Kidney epithelial cell (primary cell): ENCODE measurements around the gene CLOCK. TPM values are rescaled to one million over a fixed set of nuclear protein-coding genes. Genes with fewer than 3 reads are reported as not detected.
"Not testable (repeated sequence)": the region's sequence is repeated elsewhere in the genome, so short reads cannot be mapped to it uniquely, and the experiment has no call there.

Experiments used
- DNase-seq: peaks from one replicate; pipeline ENCODE4 v3.0.0-alpha.2; 2010; ENCODE audit warnings: low read depth
- H3K27me3 ChIP-seq: 2 replicates; pipeline ENCODE4 v1.6.0; 2011; ENCODE audit warnings: low read length; ENCODE audit not compliant: control insufficient read depth, insufficient read depth
- H3K36me3 ChIP-seq: 2 replicates; pipeline ENCODE4 v1.5.1; 2011; ENCODE audit warnings: low read length; ENCODE audit not compliant: control insufficient read depth, insufficient read depth
- H3K4me3 ChIP-seq: 2 replicates; pipeline ENCODE4 v1.5.1; 2011; ENCODE audit warnings: low read depth, mild to moderate bottlenecking, control low read depth, low read length
- total RNA-seq: library from RNA; depleted of rRNA; stranded (reverse); fragments of >200 nt; gene quantifications from 2 replicates; pipeline ENCODE4 v1.2.3, GENCODE V29; 2015
- TF ChIP-seq, protein P1 (sequence below): IDR thresholded peaks from 2 replicates; pipeline ENCODE4 v1.5.1; 2011; ENCODE audit warnings: mild to moderate bottlenecking, moderate library complexity, low read length, control low read depth, inconsistent platforms; ENCODE audit not compliant: insufficient read depth, poor library complexity, severe bottlenecking

Gene CLOCK, protein sequence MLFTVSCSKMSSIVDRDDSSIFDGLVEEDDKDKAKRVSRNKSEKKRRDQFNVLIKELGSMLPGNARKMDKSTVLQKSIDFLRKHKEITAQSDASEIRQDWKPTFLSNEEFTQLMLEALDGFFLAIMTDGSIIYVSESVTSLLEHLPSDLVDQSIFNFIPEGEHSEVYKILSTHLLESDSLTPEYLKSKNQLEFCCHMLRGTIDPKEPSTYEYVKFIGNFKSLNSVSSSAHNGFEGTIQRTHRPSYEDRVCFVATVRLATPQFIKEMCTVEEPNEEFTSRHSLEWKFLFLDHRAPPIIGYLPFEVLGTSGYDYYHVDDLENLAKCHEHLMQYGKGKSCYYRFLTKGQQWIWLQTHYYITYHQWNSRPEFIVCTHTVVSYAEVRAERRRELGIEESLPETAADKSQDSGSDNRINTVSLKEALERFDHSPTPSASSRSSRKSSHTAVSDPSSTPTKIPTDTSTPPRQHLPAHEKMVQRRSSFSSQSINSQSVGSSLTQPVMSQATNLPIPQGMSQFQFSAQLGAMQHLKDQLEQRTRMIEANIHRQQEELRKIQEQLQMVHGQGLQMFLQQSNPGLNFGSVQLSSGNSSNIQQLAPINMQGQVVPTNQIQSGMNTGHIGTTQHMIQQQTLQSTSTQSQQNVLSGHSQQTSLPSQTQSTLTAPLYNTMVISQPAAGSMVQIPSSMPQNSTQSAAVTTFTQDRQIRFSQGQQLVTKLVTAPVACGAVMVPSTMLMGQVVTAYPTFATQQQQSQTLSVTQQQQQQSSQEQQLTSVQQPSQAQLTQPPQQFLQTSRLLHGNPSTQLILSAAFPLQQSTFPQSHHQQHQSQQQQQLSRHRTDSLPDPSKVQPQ
- total RNA-seq: 13.0 and 14.4 TPM in 2 replicates

DNA sequence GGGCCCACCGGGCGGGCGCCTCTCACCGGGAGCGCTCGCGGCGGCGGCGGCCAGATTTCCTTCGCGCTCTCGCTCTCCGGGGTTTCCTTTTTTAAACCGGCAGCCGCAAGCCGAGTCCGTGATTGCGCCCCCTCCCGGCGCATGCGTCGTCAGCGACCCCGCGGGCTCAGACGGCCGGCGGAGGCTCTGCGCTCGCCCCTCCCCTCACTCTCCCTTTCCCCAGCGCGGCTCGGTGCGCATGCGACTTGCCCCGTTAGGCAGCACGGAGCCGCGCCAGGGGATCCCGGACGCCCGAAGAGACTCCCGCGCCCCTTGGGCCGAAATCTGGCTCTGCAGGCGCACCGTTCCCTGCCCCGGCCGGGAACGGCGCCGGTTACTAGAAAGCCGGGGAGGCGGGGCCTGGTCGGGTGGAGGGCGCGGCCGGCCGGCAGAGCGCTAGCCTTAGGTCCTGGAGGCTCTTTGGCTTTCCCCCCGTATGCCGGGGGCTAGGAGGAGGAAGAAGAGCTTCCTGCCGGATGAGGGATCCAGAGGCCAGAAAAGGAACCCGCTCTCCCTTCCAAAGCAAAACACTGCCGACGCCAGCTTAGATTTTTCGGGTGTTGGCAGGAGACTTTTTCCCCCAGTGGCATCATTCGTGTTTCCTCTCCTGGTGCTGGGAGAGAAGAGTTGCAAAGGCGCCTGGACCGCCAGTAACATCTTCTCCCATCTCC, at the start of gene CLOCK:
CLOCK (minus strand) TSS at position 154 of the 710 bp plus-strand sequence. CDS start 64,124 bp downstream, outside the sequence.
- DNase-seq: no peak
- no peaks in the 10 kb centered on the region for H3K36me3 ChIP-seq
- TF ChIP-seq, protein P1, sequence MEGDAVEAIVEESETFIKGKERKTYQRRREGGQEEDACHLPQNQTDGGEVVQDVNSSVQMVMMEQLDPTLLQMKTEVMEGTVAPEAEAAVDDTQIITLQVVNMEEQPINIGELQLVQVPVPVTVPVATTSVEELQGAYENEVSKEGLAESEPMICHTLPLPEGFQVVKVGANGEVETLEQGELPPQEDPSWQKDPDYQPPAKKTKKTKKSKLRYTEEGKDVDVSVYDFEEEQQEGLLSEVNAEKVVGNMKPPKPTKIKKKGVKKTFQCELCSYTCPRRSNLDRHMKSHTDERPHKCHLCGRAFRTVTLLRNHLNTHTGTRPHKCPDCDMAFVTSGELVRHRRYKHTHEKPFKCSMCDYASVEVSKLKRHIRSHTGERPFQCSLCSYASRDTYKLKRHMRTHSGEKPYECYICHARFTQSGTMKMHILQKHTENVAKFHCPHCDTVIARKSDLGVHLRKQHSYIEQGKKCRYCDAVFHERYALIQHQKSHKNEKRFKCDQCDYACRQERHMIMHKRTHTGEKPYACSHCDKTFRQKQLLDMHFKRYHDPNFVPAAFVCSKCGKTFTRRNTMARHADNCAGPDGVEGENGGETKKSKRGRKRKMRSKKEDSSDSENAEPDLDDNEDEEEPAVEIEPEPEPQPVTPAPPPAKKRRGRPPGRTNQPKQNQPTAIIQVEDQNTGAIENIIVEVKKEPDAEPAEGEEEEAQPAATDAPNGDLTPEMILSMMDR: peak; percentile 36
- no peaks in the 10 kb centered on the region for H3K27me3 ChIP-seq
- peak within 1 kb of the TSS; percentile 94 for H3K4me3 ChIP-seq

DNA sequence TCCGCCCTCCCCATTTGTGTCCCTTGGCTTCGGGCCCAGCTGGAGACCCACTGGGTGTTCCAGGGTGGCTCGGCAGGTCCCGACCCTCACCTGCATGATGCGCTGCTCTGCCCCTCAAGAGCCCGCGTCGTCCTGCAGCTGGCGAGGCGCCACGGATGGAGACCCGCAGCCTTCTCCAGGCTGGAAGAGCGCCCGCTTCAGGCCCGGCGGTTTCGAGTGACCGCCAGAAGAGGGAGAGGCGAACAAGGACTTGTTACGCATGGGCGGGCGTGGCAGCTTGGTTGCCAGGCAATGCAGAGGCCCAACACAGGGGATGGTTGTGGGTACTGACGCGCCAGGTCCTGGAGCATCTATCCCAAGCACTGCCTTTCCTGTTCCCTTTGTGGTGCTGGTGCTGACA, 45.3 kb upstream of the CLOCK start, which contains the start of gene PDCL2:
PDCL2 (minus strand) TSS at position 232 of the 400 bp plus-strand sequence; CDS start at position 96, 136 bp downstream.
- no peaks in the 10 kb centered on the region for H3K36me3 ChIP-seq
- TF ChIP-seq, protein P1: no peak
- no peak for DNase-seq
- H3K27me3 ChIP-seq: no peaks in the 10 kb centered on the region
- no peak within 1 kb of the TSS for H3K4me3 ChIP-seq

DNA sequence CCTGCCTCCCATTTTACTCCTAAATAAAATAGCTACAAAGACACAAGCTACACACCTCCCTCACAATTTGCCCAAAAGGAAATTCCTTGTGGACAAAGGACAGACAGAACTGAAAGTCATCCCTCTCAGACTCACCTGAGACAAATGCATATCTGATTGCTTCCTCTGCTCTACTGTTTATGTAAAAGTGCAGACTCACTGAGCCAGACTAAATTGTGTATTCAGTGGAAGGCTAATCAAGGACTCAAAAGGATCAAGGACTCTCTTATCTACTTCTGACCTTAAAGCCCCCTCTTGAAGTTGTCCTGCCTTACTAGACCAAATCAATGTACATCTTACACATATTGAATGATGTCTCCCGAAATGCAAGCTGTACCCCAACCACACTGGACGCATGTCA, 41.5 kb upstream of the CLOCK start:
- Histone ChIP-seq H3K4me3 (no peak overlapping the region), H3K27me3 (no peaks in the 10 kb centered on the region), H3K36me3 (no peaks in the 10 kb centered on the region)
- TF ChIP-seq, protein P1: no peak
- no peak for DNase-seq

DNA sequence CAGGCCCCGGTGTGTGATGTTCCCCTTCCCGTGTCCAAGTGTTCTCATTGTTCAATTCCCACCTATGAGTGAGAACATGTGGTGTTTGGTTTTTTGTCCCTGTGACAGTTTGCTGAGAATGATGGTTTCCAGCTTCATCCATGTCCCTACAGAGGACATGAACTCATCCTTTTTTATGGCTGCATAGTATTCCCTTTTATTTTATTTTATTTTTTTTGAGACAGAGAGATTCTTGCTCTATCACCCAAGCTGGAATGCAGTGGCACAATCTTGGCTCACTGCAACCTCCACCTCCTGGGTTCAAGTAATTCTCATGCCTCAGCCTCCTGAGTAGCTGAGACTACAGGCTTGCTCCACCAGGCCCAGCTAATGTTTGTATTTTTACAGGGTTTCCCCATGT, 36.1 kb upstream of the CLOCK start:
- not testable (repeated sequence) for H3K27me3 ChIP-seq, H3K36me3 ChIP-seq, H3K4me3 ChIP-seq, DNase-seq

DNA sequence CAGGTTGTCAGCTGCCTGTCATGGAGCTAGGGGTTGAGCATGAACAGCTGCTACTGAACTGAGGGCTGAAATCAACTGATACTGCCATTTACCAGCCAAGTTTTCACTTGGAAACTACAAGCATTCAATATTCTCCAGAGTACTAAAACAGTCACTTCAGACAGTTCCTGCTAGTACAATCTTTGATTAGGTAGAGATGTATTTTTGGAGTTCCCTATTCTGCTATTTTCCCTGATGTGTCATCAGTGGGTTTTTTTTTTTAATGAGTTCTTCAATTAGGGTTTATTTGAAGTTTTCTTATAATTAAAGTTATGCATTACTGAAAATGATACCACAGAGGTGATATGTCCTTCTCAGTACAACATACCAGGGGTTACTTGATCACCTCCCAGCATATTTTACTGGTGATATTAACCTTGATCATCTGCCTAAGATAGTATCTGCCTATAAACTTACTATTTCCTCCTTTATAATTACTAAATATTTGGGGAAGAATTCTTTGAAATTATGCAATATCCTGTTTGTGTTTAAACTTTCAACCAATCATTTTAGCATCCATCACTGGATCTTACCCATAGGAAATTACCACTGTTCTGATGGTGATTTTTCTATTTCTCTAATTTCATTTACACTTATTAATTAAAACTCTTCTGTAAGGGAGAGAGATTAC, 31.8 kb upstream of the CLOCK start:
- no peaks in the 10 kb centered on the region for H3K27me3 ChIP-seq
- TF ChIP-seq, protein P1: no peak
- H3K36me3 ChIP-seq: no peaks in the 10 kb centered on the region
- H3K4me3 ChIP-seq: no peak overlapping the region
- no peak for DNase-seq
